Measurements from ENCODE around the gene ADGRD1.

Gene ADGRD1

DNA sequence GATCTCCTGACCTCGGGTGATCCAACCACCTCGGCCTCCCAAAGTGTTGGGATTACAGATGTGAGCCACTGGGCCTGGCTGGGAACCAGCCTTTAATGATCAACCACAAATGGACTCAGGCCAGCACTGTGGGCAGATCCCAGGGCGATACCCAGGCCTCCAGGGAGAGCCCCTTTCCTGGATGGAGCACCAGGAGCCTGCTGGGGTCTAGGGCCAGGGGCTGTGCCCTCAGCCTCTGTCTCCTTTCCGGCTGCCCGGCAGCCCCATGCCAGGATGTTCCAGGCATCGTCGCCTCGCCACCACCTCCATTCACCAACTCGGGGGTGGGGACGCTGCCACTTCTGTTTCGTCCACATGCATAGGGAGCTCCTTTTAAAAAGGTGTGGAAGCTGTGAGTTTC is 2.3 kb downstream of the ADGRD1 start:
- H3K4me3 ChIP-seq (replicated peaks; ENCODE audit: insufficient read depth, low read length) = no peak overlapping the region
- no peaks in the 10 kb centered on the region for H3K27me3 ChIP-seq (ENCODE audit: insufficient read depth, poor library complexity, severe bottlenecking)
- no peak for TF ChIP-seq POLR2AphosphoS5 (IDR thresholded peaks at IDR 0.05; ENCODE audit: low read depth)
- no peak for TF ChIP-seq GABPA (IDR thresholded peaks at IDR 0.05; ENCODE audit: low read depth)
- TF ChIP-seq, protein P1, sequence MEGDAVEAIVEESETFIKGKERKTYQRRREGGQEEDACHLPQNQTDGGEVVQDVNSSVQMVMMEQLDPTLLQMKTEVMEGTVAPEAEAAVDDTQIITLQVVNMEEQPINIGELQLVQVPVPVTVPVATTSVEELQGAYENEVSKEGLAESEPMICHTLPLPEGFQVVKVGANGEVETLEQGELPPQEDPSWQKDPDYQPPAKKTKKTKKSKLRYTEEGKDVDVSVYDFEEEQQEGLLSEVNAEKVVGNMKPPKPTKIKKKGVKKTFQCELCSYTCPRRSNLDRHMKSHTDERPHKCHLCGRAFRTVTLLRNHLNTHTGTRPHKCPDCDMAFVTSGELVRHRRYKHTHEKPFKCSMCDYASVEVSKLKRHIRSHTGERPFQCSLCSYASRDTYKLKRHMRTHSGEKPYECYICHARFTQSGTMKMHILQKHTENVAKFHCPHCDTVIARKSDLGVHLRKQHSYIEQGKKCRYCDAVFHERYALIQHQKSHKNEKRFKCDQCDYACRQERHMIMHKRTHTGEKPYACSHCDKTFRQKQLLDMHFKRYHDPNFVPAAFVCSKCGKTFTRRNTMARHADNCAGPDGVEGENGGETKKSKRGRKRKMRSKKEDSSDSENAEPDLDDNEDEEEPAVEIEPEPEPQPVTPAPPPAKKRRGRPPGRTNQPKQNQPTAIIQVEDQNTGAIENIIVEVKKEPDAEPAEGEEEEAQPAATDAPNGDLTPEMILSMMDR (IDR thresholded peaks at IDR 0.05; ENCODE audit: insufficient read depth, low read length) = no peak
- TF ChIP-seq, protein P2, sequence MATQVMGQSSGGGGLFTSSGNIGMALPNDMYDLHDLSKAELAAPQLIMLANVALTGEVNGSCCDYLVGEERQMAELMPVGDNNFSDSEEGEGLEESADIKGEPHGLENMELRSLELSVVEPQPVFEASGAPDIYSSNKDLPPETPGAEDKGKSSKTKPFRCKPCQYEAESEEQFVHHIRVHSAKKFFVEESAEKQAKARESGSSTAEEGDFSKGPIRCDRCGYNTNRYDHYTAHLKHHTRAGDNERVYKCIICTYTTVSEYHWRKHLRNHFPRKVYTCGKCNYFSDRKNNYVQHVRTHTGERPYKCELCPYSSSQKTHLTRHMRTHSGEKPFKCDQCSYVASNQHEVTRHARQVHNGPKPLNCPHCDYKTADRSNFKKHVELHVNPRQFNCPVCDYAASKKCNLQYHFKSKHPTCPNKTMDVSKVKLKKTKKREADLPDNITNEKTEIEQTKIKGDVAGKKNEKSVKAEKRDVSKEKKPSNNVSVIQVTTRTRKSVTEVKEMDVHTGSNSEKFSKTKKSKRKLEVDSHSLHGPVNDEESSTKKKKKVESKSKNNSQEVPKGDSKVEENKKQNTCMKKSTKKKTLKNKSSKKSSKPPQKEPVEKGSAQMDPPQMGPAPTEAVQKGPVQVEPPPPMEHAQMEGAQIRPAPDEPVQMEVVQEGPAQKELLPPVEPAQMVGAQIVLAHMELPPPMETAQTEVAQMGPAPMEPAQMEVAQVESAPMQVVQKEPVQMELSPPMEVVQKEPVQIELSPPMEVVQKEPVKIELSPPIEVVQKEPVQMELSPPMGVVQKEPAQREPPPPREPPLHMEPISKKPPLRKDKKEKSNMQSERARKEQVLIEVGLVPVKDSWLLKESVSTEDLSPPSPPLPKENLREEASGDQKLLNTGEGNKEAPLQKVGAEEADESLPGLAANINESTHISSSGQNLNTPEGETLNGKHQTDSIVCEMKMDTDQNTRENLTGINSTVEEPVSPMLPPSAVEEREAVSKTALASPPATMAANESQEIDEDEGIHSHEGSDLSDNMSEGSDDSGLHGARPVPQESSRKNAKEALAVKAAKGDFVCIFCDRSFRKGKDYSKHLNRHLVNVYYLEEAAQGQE (IDR thresholded peaks at IDR 0.05; ENCODE audit: insufficient replicate concordance, low read depth) = no peak
- TF ChIP-seq SPI1 (IDR thresholded peaks at IDR 0.05; ENCODE audit: borderline replicate concordance, low read depth) = no peak
- no peak overlapping the region for H3K27ac ChIP-seq (replicated peaks)
- no peak for DNase-seq (ENCODE audit: low read depth in 1 of 2, low spot score in 1 of 2)

DNA sequence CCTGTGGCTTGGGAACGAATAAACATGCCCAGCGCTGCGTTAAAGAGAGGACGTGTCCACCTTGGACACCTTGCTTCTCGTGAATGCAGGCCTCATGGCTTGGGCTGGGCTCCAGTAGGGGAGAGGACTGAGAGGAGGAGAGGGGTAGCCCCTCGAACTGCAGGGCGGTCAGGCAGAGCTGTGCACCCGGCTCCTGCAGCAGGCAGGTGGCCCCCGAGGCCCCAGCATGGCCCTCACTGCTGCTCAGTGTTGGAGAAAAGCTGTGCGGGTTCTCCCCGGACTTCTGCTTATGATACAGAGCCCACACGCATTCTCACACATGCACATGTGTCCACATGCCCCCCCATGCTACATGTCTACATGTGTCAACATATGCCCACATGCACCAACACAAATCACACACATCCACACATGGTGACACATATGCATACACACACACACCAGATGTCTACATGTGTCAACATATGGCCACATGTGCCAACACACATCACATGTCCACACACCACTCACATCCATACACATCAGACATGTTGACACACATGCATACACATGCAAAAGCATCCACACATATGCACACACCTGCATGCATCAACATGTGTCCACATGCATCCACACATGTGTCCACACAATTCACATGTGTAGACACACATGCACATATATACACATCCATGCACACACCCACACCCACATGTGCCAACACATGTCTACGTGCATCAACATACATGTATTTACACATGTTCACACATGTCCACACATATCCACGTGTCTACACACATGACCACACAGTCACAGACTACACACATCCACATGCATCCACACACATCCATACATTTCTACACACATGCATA is 3.0 kb downstream of the ADGRD1 start:
- no peak for DNase-seq (ENCODE audit: low read depth in 1 of 2, low spot score in 1 of 2)
- TF ChIP-seq, protein P2 (IDR thresholded peaks at IDR 0.05; ENCODE audit: insufficient replicate concordance, low read depth) = no peak
- TF ChIP-seq POLR2AphosphoS5 (IDR thresholded peaks at IDR 0.05; ENCODE audit: low read depth) (no peak), GABPA (IDR thresholded peaks at IDR 0.05; ENCODE audit: low read depth) (no peak), SPI1 (IDR thresholded peaks at IDR 0.05; ENCODE audit: borderline replicate concordance, low read depth) (no peak)
- TF ChIP-seq, protein P1 (IDR thresholded peaks at IDR 0.05; ENCODE audit: insufficient read depth, low read length) = no peak
- no peak overlapping the region for H3K4me3 ChIP-seq (replicated peaks; ENCODE audit: insufficient read depth, low read length)
- no peaks in the 10 kb centered on the region for H3K27me3 ChIP-seq (ENCODE audit: insufficient read depth, poor library complexity, severe bottlenecking)
- H3K27ac ChIP-seq (replicated peaks) = no peak overlapping the region

DNA sequence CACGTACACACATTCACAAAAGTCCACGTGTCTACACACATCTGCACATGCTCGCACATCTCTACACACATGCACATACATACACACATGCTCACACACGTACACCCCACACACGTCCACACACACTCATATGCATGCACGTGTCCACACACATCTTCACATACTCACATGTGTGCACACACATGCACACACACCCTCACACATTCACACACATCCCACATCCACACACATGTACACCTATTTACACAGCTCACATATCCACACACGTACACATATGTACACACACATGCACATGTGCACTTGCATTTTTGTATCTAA is 3.6 kb downstream of the ADGRD1 start:
- Histone ChIP-seq H3K27ac (replicated peaks) (no peak overlapping the region), H3K4me3 (replicated peaks; ENCODE audit: insufficient read depth, low read length) (no peak overlapping the region), H3K27me3 (ENCODE audit: insufficient read depth, poor library complexity, severe bottlenecking) (no peaks in the 10 kb centered on the region)
- TF ChIP-seq, protein P2 (IDR thresholded peaks at IDR 0.05; ENCODE audit: insufficient replicate concordance, low read depth) = no peak
- TF ChIP-seq, protein P1 (IDR thresholded peaks at IDR 0.05; ENCODE audit: insufficient read depth, low read length) = no peak
- TF ChIP-seq POLR2AphosphoS5 (IDR thresholded peaks at IDR 0.05; ENCODE audit: low read depth) (no peak), GABPA (IDR thresholded peaks at IDR 0.05; ENCODE audit: low read depth) (no peak), SPI1 (IDR thresholded peaks at IDR 0.05; ENCODE audit: borderline replicate concordance, low read depth) (no peak)
- DNase-seq (ENCODE audit: low read depth in 1 of 2, low spot score in 1 of 2) = no peak
